ENCODE data around the gene CALCOCO1.

DNA sequence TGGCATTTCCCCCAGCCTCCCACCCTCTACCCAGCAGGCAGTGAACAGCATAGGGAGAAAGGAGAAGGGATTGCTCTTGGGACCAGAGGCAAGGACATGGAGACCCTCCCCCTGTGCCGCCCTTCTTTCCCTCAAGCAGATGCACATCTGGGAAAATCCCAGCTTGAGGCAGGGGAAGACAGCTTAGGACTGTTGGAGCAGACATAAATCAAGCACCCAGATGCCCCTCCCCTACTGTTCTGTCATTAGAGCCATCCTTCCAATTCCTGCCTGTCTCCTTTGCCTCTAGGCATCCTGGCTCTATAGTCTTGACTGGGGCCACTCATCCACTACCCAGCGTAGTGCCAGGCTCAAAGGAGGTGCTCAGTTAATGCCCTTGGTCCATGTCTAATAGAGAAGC, 32.0 kb upstream of the CALCOCO1 start:
- TF ChIP-seq, protein P1, sequence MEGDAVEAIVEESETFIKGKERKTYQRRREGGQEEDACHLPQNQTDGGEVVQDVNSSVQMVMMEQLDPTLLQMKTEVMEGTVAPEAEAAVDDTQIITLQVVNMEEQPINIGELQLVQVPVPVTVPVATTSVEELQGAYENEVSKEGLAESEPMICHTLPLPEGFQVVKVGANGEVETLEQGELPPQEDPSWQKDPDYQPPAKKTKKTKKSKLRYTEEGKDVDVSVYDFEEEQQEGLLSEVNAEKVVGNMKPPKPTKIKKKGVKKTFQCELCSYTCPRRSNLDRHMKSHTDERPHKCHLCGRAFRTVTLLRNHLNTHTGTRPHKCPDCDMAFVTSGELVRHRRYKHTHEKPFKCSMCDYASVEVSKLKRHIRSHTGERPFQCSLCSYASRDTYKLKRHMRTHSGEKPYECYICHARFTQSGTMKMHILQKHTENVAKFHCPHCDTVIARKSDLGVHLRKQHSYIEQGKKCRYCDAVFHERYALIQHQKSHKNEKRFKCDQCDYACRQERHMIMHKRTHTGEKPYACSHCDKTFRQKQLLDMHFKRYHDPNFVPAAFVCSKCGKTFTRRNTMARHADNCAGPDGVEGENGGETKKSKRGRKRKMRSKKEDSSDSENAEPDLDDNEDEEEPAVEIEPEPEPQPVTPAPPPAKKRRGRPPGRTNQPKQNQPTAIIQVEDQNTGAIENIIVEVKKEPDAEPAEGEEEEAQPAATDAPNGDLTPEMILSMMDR (IDR thresholded peaks at IDR 0.05; ENCODE audit: low read depth, low read length): no peak
- no peak for TF ChIP-seq EZH2phosphoT487 (IDR thresholded peaks at IDR 0.05; ENCODE audit: low read depth)

Measured in OCI-LY3 (cell line).